ENCODE results near the gene AP3D1. TPM values are rescaled to one million over a fixed set of nuclear protein-coding genes. Genes with fewer than 3 reads are reported as not detected.

AP3D1 gene
- total RNA-seq, 1 donor from 2014 or later: 162 TPM

DNA sequence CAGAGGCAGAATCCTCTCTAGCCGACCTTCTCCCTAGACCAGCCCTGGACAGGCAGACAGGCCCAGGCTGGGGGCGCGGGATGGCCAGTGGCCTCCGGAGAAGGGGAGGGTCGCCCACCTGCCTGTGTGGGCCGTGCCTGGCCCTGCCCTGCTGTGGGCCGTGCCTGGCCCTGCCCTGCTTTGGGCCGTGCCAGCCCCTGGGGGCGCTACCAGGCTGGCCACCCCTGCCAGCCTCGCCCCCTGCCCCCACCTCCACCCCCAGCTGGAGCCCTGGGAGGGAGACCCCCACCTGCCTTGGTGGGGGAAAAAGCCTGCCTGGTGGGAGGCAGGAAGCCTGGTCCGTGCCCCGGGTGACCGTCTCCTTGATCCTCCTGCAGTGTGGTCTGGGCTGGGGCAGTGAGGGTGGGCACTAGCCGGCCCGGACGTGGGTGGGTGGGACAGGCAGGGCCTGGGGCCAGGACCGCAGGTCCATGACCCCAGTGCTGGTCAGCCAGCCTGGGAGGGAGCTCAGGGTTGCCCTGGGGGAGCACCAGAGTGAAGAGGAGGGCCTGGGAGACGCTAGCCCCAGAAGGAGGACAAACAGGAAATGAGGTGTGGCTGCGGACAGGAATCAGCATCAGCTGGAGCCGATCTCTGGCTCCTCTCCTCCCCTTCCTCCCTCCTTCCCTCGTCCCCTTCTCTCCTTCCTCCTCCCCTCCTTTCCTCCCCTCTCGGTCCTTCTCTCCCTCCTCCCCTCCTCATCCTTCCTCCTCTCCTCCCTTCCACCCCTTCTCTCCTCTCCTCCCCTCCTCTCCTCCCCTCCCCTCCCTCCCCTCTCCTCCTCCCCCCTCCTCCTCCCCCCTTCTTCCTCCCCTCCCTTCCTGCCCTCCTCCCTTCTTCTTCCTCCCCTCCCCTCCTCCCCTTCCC, 95.2 kb downstream of the AP3D1 start:
- DNase-seq (ENCODE audit: low read depth) (peak; percentile 63), FAIRE-seq (no peak)
- Histone ChIP-seq H3K27ac (ENCODE audit: low read depth, low read length) (peak overlapping the region; percentile 41), H4K20me1 (ENCODE audit: insufficient read depth, low read length) (no peaks in the 10 kb centered on the region), H2AFZ (ENCODE audit: low read depth, low read length) (peak overlapping the region; percentile 86), H3K36me3 (ENCODE audit: insufficient read depth, low read length) (no peaks in the 10 kb centered on the region), H3K9me3 (ENCODE audit: insufficient read depth, low read depth, low read length) (no peaks in the 10 kb centered on the region), H3K4me3 (ENCODE audit: insufficient read depth, low read depth, low read length) (no peak overlapping the region), H3K4me1 (ENCODE audit: insufficient read depth, low read length) (peaks cover 28% of the 10 kb centered on the region), H3K27me3 (ENCODE audit: insufficient read depth, low read length) (no peaks in the 10 kb centered on the region), H3K79me2 (ENCODE audit: insufficient read depth, low read length) (no peaks in the 10 kb centered on the region), H3K4me2 (ENCODE audit: low read length) (peak overlapping the region; percentile 67), H3K9ac (ENCODE audit: low read length) (peak overlapping the region; percentile 43)
- peak overlapping the region; percentile 85 for H3K27ac Mint-ChIP-seq (ENCODE audit: unreplicated experiment)
- no peaks in the 10 kb centered on the region for H3K36me3 Mint-ChIP-seq (ENCODE audit: low read depth, unreplicated experiment)
- H3K4me1 Mint-ChIP-seq (ENCODE audit: low read depth, unreplicated experiment): peaks cover 10% of the 10 kb centered on the region
- no peaks in the 10 kb centered on the region for H3K27me3 Mint-ChIP-seq (ENCODE audit: low read depth, unreplicated experiment)
- TF ChIP-seq, protein P1, sequence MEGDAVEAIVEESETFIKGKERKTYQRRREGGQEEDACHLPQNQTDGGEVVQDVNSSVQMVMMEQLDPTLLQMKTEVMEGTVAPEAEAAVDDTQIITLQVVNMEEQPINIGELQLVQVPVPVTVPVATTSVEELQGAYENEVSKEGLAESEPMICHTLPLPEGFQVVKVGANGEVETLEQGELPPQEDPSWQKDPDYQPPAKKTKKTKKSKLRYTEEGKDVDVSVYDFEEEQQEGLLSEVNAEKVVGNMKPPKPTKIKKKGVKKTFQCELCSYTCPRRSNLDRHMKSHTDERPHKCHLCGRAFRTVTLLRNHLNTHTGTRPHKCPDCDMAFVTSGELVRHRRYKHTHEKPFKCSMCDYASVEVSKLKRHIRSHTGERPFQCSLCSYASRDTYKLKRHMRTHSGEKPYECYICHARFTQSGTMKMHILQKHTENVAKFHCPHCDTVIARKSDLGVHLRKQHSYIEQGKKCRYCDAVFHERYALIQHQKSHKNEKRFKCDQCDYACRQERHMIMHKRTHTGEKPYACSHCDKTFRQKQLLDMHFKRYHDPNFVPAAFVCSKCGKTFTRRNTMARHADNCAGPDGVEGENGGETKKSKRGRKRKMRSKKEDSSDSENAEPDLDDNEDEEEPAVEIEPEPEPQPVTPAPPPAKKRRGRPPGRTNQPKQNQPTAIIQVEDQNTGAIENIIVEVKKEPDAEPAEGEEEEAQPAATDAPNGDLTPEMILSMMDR (IDR thresholded peaks at IDR 0.05; ENCODE audit: insufficient read depth, low read depth, low read length): no peak
- no peak for TF ChIP-seq EZH2 (IDR thresholded peaks at IDR 0.05; ENCODE audit: insufficient read depth, low read length)
- no peaks in the 10 kb centered on the region for H3K9me3 Mint-ChIP-seq (ENCODE audit: unreplicated experiment)
- no peak overlapping the region for H3K4me3 Mint-ChIP-seq (ENCODE audit: unreplicated experiment)

DNA sequence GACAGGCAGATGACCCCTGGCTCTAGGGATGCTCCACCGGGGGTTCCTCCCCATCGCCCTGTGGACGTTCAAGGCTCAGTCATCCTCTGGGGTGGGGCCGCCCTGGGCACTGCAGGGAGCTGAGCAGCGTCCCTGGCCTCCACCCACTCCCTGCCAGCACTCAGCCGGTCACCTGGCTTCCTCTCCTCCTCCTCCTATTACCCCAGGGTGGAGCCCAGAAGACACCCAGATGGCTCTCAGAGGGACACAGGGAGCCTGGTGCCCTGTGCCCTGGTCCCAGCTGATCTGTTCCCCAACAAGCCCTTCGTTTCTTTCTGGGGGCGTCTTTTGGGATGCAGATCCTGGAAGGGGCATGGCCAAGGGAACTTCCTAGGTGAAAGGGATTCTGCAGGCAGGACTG, 96.6 kb downstream of the AP3D1 start:
- no peak overlapping the region for H2AFZ ChIP-seq (ENCODE audit: low read depth, low read length)
- Mint-ChIP-seq H3K27ac (ENCODE audit: unreplicated experiment) (no peak overlapping the region), H3K4me1 (ENCODE audit: low read depth, unreplicated experiment) (peaks cover 4% of the 10 kb centered on the region), H3K27me3 (ENCODE audit: low read depth, unreplicated experiment) (no peaks in the 10 kb centered on the region), H3K36me3 (ENCODE audit: low read depth, unreplicated experiment) (no peaks in the 10 kb centered on the region), H3K9me3 (ENCODE audit: unreplicated experiment) (no peaks in the 10 kb centered on the region), H3K4me3 (ENCODE audit: unreplicated experiment) (no peak overlapping the region)
- H3K36me3 ChIP-seq (ENCODE audit: insufficient read depth, low read length): no peaks in the 10 kb centered on the region
- no peak overlapping the region for H3K4me2 ChIP-seq (ENCODE audit: low read length)
- H3K4me1 ChIP-seq (ENCODE audit: insufficient read depth, low read length): peaks cover 18% of the 10 kb centered on the region
- H3K9ac ChIP-seq (ENCODE audit: low read length): no peak overlapping the region
- peaks cover 9% of the 10 kb centered on the region for H3K79me2 ChIP-seq (ENCODE audit: insufficient read depth, low read length)
- H3K27ac ChIP-seq (ENCODE audit: low read depth, low read length): no peak overlapping the region
- peaks cover 7% of the 10 kb centered on the region for H4K20me1 ChIP-seq (ENCODE audit: insufficient read depth, low read length)
- TF ChIP-seq, protein P1 (IDR thresholded peaks at IDR 0.05; ENCODE audit: insufficient read depth, low read depth, low read length): no peak
- TF ChIP-seq EZH2 (IDR thresholded peaks at IDR 0.05; ENCODE audit: insufficient read depth, low read length): no peak
- no peaks in the 10 kb centered on the region for H3K9me3 ChIP-seq (ENCODE audit: insufficient read depth, low read depth, low read length)
- H3K4me3 ChIP-seq (ENCODE audit: insufficient read depth, low read depth, low read length): no peak overlapping the region
- DNase-seq (ENCODE audit: low read depth) (no peak), FAIRE-seq (no peak)
- no peaks in the 10 kb centered on the region for H3K27me3 ChIP-seq (ENCODE audit: insufficient read depth, low read length)

All from astrocyte (in vitro differentiated cells and primary cell).